ENCODE measurements around the gene BCL7C.

Gene BCL7C

DNA sequence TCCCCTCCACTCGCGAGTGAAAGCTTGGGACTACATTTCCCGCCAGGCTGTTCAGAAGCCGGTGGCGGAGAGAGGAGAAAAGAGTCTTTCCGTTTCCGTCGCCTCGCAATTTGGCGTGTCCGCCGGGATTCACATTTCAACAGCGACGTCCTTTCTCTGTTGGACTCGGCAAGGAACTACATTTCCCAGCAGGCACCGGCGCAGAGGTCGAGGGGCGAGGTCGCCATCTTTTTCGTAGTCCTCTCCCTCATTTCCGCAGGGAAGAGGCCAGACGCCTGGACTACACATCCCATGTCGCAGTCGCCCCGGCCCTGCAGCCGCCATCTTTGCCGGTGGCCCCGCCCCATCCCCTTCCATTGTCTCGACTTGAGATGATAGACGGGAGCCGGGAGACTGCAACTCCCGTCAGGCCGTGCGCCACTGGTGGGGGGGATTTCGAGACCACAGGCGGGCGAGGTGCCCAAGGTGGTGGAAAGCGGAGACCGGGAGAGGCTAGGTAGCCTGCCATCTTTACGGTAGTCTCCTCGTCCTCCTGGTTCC is 28.6 kb upstream of the BCL7C start:
- DNase-seq = peak; percentile 97 to 98 (median 98)

DNA sequence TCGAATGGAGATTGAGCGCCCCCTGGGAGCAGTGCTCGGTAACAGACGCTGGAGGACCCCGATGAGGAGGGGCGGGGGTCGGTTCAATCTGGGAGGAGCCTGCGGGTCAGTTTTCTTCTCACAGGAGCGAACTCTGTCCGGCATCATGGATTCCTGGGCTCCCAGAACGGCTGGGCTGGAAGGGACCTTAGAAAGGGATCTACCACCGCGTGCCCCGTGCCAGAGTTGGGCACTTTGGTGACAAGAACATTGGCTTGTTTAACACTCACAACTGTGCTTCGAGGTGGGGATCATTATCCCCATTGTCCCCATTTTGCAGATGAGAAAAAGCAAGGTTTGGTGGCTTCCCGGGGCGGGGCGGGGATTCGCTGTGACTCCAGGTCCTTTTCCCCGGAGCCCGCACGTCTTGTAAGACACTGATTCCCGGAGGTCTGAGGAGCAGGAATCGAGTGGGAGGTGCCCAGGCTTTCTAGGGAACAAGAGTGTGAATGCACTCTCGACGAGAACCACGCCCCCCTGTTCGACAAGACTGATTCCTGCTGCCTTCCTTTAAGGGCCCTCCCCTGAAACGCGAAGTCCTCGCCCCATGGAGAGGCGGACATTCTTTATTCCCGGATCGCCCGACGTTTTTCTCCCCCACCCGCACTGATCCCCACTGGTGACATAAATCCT is 28.0 kb upstream of the BCL7C start:
- DNase-seq = peak; percentile 68 to 83 (median 80)

DNA sequence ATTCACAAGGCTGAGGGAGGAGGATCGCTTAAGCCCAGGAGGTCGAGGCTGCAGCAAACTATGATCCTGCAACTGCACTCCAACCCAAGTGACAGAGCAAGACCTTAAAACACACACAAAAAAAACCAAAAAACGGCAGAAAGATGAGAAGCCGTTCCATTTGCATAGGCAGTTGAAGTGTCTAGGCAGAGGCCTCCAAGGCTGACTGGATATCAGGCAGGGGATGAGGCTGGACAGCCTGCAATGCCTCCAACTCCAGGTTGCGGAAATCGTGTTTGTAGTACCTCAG is 27.5 kb upstream of the BCL7C start:
- DNase-seq = no peak

DNA sequence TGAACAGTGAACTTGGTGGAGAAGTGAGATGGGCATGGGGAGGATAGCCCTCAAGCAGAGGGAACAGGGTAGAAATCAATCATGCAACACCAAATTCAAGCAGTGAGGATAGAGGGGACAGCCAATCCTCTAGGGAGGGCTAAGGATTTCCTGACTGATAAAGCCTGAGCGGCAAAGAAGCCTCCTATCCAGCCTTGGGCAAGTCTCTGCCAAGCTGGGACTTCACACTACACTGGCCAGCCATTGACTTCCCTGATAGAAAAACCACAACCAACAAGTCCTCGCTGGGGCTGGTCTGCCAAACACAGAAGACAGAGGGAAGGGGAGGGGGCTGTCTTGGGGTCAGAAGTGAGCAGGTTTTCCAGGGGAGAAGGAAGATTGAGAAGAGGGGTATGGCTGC is 27.0 kb upstream of the BCL7C start:
- no peak for DNase-seq

DNA sequence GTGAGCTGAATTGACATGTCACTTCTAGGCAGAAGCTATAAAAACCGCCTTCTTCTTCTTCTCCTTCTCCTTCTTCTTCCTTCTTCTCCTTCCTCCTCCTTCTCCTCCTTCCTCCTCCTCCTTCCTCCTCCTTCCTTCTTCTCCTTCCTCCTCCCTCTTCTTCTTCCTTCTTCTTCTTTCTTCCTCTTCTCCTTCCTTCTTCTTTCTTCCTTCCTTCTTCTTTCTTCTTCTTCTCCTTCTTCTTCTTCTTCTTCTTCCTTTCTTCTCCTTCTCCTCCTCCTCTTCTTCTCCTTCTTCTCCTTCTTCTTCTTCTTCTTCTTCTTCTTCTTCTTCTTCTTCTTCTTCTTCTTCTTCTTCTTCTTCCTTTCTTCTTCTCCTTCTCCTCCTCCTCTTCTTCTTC is 24.7 kb upstream of the BCL7C start:
- DNase-seq = no peak

DNA sequence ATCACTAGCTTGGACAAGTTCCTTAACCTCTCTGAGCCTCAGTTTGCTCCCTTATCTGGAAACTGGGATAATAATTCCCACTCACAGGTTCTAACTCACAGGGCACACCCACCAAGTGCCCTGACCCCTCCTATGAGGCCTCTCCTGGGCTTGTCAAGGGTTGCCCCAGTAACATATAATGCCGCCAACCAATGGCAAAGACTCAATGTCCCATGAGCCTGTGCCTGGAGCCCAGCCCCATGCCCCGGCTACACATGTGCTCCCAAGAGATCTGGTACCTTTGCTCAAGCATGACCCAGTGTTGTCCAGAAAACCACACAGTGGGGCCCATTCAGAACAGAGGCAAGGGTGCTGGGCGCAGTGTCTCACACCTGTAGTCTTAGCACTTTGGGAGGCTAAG is 21.0 kb upstream of the BCL7C start:
- DNase-seq = no peak

DNA sequence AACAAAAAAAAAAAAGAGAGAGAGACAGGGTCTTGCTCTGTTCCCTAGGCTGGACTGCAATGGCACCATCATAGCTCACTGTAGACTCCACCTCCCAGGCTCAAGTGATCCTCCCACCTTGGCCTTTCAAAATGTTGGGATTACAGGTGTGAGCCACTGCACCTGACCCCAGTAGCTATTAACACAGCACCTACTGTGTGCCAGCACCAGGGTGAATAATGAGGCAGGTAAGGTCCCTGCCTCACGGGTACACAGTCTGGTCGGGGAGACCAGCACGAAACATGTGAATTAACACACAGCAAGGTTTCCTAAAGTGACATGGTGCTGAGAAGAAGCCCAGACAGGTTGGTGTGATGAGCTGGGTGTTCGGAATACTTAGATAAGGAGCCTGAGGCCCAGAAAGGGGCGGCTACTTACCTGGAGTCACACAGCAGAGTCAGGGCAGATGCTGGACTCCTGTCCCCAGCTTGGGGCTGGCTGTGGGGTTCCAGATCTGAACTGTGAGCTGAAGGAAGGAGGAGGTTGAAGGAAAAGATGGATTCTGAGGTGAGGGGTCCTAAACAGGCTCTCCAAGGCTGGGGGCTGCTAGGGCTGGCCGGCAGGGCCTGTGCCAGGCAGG is 19.0 kb upstream of the BCL7C start:
- no peak for DNase-seq

DNA sequence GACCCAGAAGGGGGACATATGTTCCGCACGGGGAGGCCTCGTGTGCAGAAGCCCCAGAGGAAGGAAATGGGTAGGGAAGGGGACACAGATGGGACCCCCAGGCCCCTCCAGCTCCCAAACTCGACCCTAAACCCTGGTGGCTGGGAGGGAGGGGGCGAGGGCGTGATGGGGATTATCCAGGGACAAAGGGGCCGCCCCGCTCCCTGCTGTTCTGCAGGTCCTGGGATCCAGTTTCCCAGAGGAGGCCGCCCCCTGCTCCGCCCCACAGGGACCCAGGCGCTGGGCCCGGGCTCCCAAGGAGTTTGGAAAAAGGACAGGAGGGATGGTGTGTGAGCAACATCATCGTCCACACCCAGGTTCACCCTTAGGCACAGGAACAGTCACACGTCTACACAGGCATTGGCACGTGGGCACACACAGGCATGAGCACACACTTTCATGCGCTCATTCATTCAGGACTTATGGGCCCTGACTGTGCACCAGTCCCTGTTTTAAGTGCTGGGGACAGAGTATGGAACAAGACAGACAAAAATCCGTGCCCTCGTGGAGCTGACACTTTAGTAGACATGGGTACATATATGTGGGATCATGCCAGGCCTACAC is 16.7 kb upstream of the BCL7C start:
- DNase-seq = no peak

DNA sequence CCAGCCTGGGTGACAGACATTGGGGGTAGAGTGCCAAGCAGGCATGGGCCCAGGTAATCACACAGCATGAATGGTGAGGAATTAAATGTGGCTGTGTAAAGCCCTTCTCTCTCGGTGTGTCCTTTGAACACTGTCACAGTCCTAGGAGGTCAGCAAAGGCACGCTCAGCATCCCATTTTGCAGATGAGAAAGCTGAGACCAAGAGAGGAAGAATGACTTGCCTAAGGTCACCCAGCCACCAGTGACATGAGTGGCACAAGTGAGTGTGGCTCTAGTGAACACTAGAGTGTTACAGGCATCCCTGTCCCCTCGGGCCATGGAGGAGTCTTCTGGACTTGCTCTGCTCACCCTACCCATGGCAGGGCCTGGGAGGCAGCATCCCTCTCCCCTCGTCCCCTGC is 13.2 kb upstream of the BCL7C start:
- no peak for DNase-seq

DNA sequence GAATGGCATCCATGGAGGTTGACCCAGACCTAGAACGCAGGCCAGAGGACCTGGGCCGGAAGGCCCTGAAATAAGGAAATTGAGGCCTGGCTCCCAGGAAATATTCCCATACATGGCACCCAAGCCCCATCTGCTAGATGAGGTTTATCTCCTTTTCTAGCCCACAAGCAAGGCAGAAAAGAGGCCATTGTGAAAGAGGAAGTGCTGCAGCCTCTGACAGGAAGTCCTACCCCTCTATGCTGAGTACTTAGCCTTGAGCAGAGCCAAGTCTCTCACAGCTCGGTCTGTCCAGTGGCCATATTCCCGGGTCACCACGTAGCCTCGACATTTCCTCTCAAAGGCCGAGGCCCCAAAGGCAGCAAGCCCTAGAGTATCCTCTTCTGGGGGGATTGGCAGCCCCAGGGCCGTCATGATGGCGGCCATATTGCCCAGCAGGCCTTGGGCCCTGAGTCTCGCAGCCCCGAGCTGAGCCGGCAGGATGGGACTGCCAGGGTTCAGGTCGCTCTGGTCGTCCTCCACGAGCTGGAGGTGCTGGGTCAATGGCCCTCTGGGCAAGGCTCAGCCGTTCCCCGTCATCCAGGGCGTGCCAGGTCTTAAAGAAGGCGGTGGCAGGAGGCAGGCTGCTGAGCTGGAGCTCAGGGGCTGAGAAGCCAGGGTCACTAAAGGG is 10.4 kb upstream of the BCL7C start:
- no peak for DNase-seq

DNA sequence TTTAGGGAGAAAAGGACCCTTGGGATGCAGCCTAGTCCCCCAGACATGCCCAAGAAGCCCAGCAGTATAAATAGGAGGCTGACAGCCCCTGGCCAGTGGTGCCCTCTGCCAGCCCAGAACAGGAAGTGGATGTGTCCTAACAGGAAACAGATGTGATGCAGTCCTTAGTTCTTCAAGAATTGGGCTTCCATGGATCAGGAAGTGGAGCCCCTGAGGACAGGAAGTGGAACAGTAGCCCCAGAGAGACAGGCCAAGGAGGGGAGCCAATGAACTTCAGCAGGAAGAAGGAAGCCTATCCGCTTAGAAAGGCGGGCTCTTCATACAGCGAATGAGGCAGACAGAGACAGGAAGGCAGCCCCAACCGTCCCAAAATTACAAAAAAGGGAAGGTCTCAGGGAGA is 9.7 kb upstream of the BCL7C start:
- no peak for DNase-seq

DNA sequence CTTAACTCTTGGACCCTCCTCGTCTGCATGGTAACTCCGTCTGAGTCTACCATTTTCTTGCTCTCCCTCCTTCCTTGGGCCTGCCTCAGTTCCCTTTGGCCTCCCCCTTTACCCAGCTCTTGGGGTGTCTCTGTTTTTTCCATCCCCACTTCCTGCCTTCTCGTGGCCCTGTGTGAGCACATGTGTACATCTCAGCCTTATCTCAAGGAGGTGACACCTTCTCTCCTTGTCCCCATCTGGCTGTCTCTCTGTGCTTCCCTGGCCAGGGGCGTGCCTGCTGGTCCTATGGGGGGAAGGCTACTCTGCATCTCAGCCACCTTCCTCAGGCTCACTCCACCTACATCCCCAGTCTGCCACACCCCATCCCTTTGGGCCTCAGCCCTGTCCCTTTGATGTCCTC is 9.1 kb upstream of the BCL7C start:
- DNase-seq = no peak

DNA sequence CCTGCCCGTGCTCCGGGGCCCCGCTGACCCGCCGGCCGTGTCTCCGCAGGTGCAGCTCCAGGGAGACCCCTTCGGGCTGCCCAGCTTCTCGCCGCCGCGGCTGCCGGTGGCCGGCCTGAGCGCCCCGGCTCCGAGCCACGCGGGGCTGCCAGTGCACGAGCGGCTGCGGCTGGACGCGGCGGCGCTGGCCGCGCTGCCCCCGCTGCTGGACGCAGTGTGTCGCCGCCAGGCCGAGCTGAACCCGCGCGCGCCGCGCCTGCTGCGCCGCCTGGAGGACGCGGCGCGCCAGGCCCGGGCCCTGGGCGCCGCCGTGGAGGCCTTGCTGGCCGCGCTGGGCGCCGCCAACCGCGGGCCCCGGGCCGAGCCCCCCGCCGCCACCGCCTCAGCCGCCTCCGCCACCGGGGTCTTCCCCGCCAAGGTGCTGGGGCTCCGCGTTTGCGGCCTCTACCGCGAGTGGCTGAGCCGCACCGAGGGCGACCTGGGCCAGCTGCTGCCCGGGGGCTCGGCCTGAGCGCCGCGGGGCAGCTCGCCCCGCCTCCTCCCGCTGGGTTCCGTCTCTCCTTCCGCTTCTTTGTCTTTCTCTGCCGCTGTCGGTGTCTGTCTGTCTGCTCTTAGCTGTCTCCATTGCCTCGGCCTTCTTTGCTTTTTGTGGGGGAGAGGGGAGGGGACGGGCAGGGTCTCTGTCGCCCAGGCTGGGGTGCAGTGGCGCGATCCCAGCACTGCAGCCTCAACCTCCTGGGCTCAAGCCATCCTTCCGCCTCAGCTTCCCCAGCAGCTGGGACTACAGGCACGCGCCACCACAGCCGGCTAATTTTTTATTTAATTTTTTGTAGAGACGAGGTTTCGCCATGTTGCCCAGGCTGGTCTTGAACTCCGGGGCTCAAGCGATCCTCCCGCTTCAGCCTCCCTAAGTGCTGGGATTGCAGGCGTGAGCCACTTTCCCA is 8.4 kb upstream of the BCL7C start:
- DNase-seq = peak in 2 of 4 experiments; percentile 26 to 52

DNA sequence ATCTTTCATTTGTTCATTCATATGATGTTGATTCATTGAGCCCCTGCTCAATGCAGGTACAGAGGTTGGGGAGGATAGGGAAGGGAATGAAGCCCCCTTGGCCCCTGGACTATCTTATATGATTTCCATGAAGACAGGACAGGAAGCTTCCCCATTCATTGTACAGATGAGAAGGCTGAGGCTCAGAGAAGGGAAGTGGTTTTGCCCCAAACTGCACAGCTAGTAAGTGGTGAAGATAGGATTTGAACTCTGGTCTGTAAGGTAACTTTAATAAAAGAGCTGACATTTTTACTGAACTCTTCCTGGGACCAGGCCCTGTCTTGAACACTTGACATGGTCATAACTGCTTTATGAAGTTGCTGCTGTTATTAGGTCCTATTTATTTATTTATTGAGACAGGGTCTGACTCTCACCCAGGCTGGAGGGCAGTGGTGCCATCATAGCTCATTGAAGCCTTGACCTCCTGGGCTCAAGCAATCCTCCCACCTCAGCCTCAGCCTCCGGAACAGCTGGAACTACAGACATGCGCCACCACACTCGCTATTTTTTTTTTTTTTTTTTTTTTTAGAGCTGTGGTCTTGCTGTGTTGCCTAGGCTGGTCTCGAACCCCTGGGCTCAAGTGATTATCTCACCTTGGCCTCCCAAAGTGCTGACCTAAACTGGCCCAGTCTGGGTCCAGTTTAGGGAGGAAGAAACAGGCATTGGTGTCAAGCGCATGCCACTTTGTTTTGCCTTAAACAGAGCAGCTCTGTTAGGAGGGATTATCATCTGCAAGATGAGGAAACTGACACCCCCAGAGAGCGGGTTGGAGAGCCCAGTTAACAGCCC is 7.5 kb upstream of the BCL7C start:
- no peak for DNase-seq

DNA sequence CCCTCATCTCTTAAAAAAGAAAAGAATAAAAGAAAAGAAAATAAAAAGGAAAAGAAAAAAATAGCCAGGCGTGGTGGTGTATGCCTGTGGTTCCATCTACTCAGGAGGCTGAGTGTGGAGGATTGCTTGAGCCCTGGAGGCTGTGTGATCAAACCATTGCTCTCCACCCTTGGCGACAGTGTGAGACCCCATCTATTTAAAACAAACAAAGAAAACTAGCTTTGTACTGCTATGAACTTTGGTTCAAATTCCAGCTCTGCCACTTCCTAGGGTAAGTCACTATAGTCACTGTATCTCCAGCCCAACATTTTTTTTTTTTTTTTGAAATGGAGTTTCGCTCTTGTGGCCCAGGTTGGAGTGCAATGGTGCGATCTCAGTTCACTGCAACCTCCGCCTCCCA is 6.7 kb upstream of the BCL7C start:
- DNase-seq = no peak

DNA sequence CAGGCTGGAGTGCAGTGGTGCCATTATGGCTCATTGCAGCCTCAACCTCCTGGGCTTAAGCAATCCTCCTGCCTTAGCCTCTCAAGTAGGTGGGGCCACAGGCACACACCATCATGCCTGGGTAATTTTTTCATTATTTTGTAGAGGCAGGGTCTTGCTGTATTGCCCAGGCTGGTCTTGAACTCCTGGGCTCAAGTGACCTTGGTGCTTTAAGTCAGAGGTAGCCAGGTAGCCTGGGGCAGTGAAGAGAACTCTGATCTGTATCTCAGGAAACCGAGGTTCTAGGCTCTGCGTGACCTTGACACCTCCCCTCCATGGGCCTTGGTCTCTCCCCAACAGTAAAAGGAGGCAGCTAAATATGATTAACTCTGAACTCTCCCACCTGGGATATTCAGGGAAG is 5.9 kb upstream of the BCL7C start:
- DNase-seq = no peak

DNA sequence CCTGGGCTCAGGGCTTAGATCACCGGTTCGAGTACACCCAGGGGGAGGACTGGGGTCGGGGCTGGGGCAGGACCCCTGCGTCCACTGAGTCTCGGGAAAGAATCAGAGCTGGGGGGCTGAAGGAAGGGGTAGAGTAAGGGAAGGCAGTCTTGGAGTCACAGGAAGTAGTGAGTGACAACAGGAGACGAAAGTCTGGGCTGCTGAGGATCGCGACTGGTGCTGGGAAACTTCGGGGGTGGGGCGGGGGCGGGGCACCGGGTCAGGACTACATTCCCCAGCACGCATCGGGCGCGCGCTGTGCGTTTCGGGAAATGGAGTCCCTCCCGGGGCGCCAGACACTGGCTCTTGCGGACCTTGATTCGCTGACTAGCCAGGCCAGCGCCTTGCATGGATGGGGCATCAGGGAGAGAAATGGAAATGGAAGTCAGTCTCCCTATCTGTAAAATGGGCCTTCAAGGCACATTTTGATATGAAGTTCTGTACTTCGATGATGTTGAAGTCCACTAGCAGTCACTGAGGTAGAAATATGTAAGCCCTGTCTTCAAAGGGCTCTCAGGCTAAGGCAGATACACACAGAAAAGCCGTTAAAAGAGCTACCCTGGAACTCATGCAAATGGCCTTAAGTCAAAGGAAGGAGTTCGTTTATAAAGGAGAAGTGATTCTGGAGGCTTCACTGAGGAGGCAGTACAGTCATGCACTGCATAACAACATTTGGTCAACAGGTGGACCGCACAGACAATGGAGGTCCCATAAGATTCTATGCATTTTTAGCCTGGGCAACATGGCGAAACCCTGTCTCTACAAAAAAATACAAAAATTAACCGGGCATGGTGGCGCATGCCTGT is 3.2 kb upstream of the BCL7C start:
- DNase-seq = peak; percentile 43 to 75 (median 62)

DNA sequence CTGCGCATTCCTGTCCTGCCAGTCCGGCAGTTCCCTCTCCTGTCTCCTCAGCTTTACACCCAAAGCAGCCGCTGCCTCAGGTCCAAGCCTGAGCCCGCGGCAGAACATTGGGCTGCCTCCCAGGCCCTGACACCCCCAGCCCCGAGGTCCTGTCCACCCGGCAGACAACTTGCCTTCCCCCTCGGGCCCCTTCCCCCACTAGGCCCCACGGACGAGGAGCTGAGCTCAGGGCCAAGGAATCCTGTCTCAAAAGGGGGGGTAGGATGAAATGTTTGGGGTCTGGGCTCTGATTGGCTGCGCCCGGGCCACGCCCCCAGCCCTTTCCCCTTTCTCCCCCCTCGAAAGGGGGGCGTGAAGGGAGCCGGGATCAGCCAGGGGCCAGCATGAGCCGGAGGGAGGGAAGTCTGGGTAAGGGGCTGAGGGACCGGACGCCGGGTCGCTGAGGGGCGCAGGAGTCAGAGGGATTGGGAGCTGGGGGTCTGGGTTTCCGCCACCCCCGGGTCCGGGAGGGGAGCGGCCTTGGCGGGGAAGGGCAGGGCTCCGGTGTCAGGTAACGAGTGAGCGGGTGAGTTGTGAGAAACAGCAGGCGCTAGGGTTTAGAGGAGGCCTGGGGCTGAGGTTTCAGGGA is 2.5 kb upstream of the BCL7C start, which contains the start of gene CTF1:
Gene CTF1, plus strand, starts transcription at position 354 of the 628 bp plus-strand sequence. Its CDS starts 30 bp downstream, at position 384.
- DNase-seq = no peak

DNA sequence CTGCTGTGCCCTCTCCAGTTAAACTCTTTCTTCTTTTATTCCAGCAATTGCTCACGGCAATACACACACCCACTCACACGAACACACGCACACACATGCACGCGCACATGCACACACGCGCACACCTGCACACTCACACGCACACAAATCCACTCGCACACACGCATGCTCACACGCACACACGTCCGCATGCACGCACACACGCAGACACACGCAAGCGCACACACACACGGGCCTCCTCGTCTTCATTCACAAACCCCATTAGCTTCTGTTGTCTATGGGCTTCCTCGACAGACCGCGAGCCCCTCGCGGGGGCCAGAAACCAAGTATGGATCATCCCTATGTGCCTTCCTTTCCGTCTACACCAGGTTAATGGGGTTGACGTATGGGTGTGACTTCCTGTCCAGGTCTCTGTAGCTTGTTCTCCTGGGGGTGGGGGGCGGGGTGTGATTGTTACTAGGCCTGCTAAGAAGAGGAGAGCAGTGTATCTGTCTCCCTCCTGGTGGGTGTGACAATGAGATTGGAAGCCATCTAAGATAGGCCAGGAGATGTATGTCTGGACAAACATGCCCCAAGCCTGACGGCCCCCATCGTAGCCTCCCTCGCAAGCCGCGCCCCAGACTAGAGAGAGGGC is 1.9 kb upstream of the BCL7C start:
- peak in 1 of 4 experiments; percentile 4 for DNase-seq

Measured in activated naive CD4-positive, alpha-beta T cell (primary cell).